ENCODE measurements around the gene TH.

The TH gene

DNA sequence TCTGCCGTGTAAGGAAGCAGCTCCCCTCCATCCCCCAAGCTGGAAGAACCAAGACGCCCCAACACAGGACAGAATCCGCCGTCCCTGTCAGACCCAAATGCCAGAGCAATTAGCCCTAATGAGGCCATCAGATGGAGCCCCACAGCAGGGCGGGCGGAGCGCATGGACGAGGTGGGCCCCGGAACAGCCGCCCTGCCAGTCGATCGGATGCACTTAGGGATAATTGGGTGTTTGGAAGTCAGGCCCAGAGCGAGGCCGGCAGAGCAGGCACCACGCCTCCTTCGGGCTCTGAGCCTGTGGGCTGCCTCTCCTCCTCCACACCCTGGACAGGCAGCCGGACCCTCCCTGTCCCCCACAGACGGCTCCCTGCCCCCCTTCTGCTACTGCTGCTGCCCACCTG lies 5.5 kb upstream of the TH start:
- Histone ChIP-seq H2AFZ (ENCODE audit: low read length) (no peak overlapping the region), H3K9me3 (ENCODE audit: insufficient read depth, low read depth, low read length) (no peaks in the 10 kb centered on the region), H3K9ac (ENCODE audit: low read depth, low read length, poor library complexity, severe bottlenecking) (no peak overlapping the region), H3K27me3 (ENCODE audit: insufficient read depth, low read length, poor library complexity, severe bottlenecking) (no peaks in the 10 kb centered on the region), H3F3A (ENCODE audit: low read depth) (no peaks in the 10 kb centered on the region), H3K9me2 (replicated peaks; ENCODE audit: low read depth, low read length) (no peaks in the 10 kb centered on the region), H3K4me2 (ENCODE audit: low read depth, low read length, poor library complexity, severe bottlenecking) (no peak overlapping the region), H3K4me3 (ENCODE audit: low read length, poor library complexity, severe bottlenecking) (no peak overlapping the region), H4K20me1 (ENCODE audit: insufficient read depth, low read length, poor library complexity, severe bottlenecking) (no peaks in the 10 kb centered on the region), H3K79me2 (ENCODE audit: insufficient read depth, low read length) (no peaks in the 10 kb centered on the region), H3K4me1 (ENCODE audit: insufficient read depth, low read length, poor library complexity, severe bottlenecking) (no peaks in the 10 kb centered on the region), H3K36me3 (ENCODE audit: insufficient read depth, low read length) (no peaks in the 10 kb centered on the region)
- TF ChIP-seq EZH2phosphoT487 (IDR thresholded peaks at IDR 0.05; ENCODE audit: borderline replicate concordance) = no peak
- TF ChIP-seq, protein P1, sequence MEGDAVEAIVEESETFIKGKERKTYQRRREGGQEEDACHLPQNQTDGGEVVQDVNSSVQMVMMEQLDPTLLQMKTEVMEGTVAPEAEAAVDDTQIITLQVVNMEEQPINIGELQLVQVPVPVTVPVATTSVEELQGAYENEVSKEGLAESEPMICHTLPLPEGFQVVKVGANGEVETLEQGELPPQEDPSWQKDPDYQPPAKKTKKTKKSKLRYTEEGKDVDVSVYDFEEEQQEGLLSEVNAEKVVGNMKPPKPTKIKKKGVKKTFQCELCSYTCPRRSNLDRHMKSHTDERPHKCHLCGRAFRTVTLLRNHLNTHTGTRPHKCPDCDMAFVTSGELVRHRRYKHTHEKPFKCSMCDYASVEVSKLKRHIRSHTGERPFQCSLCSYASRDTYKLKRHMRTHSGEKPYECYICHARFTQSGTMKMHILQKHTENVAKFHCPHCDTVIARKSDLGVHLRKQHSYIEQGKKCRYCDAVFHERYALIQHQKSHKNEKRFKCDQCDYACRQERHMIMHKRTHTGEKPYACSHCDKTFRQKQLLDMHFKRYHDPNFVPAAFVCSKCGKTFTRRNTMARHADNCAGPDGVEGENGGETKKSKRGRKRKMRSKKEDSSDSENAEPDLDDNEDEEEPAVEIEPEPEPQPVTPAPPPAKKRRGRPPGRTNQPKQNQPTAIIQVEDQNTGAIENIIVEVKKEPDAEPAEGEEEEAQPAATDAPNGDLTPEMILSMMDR (conservative IDR thresholded peaks at IDR 0.05; ENCODE audit: low read length) = no peak

DNA sequence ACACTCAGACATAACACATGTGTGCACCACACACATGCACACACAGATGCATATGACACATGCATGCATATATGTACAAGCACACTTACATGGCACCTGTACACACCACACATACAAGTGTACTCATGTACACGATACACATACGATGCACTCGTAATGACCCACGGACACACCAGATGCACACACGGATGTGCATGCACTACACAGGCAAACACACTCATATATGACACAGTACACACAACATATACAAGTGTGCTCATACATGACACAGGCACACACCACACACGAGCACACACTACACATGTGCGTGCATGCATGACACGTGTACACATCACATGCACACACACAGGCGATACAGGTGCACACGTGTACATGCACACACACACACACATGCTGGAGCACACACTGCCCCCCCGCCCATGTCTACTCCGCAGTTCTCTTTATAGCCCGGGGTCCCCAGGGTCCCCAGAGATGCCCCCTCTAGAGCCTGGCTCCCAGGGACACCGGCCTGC lies 4.8 kb upstream of the TH start:
- Histone ChIP-seq H4K20me1 (ENCODE audit: insufficient read depth, low read length, poor library complexity, severe bottlenecking) (no peaks in the 10 kb centered on the region), H3K4me2 (ENCODE audit: low read depth, low read length, poor library complexity, severe bottlenecking) (no peak overlapping the region), H3K36me3 (ENCODE audit: insufficient read depth, low read length) (no peaks in the 10 kb centered on the region), H3K4me1 (ENCODE audit: insufficient read depth, low read length, poor library complexity, severe bottlenecking) (no peaks in the 10 kb centered on the region), H3K79me2 (ENCODE audit: insufficient read depth, low read length) (no peaks in the 10 kb centered on the region), H3K9me2 (replicated peaks; ENCODE audit: low read depth, low read length) (no peaks in the 10 kb centered on the region), H3K27me3 (ENCODE audit: insufficient read depth, low read length, poor library complexity, severe bottlenecking) (no peaks in the 10 kb centered on the region), H2AFZ (ENCODE audit: low read length) (no peak overlapping the region), H3K9me3 (ENCODE audit: insufficient read depth, low read depth, low read length) (no peaks in the 10 kb centered on the region), H3K4me3 (ENCODE audit: low read length, poor library complexity, severe bottlenecking) (no peak overlapping the region), H3F3A (ENCODE audit: low read depth) (no peaks in the 10 kb centered on the region), H3K9ac (ENCODE audit: low read depth, low read length, poor library complexity, severe bottlenecking) (no peak overlapping the region)
- TF ChIP-seq, protein P1 (conservative IDR thresholded peaks at IDR 0.05; ENCODE audit: low read length) = no peak
- no peak for TF ChIP-seq EZH2phosphoT487 (IDR thresholded peaks at IDR 0.05; ENCODE audit: borderline replicate concordance)

DNA sequence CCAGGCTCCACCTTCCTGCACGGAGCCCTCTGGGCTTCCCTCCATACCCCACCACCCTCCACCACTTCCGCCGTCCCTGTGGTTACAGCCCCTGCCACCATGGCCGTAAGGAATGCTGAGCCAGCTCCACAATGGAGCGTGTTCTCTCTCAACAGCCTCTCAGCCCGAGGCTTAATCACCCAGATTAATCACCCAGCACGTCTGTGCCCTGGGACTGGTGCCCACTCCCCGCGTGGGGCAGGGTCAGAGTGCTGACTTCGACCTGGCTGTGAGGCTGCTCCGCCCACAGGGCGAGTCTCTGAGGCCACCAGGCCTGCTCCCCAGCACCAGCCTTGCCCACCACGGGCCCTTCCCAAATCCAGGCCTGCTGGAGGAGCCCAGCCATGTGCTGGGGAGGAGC lies 4.0 kb upstream of the TH start:
- H3K9ac ChIP-seq (ENCODE audit: low read depth, low read length, poor library complexity, severe bottlenecking) = no peak overlapping the region
- H4K20me1 ChIP-seq (ENCODE audit: insufficient read depth, low read length, poor library complexity, severe bottlenecking) = no peaks in the 10 kb centered on the region
- H2AFZ ChIP-seq (ENCODE audit: low read length) = no peak overlapping the region
- no peaks in the 10 kb centered on the region for H3K9me3 ChIP-seq (ENCODE audit: insufficient read depth, low read depth, low read length)
- H3K4me1 ChIP-seq (ENCODE audit: insufficient read depth, low read length, poor library complexity, severe bottlenecking) = no peaks in the 10 kb centered on the region
- no peak for TF ChIP-seq EZH2phosphoT487 (IDR thresholded peaks at IDR 0.05; ENCODE audit: borderline replicate concordance)
- TF ChIP-seq, protein P1 (conservative IDR thresholded peaks at IDR 0.05; ENCODE audit: low read length) = no peak
- no peak overlapping the region for H3K4me3 ChIP-seq (ENCODE audit: low read length, poor library complexity, severe bottlenecking)
- no peaks in the 10 kb centered on the region for H3K9me2 ChIP-seq (replicated peaks; ENCODE audit: low read depth, low read length)
- H3K4me2 ChIP-seq (ENCODE audit: low read depth, low read length, poor library complexity, severe bottlenecking) = no peak overlapping the region
- no peaks in the 10 kb centered on the region for H3K79me2 ChIP-seq (ENCODE audit: insufficient read depth, low read length)
- H3K27me3 ChIP-seq (ENCODE audit: insufficient read depth, low read length, poor library complexity, severe bottlenecking) = no peaks in the 10 kb centered on the region
- no peaks in the 10 kb centered on the region for H3F3A ChIP-seq (ENCODE audit: low read depth)
- no peaks in the 10 kb centered on the region for H3K36me3 ChIP-seq (ENCODE audit: insufficient read depth, low read length)
